Neural cell (in vitro differentiated cells): ENCODE measurements around the gene NF2.

Experiments
- CTCF ChIP-seq: fragments of 450-650 bp; IDR thresholded peaks from 2 replicates; pipeline ENCODE4 v1.5.1; 2014; ENCODE audit warnings: antibody characterized with exemption, mild to moderate bottlenecking, moderate library complexity; ENCODE audit not compliant: poor library complexity, severe bottlenecking
- EP300 ChIP-seq: fragments of 450-650 bp; conservative IDR thresholded peaks from 2 replicates; pipeline ENCODE4 v1.6.1; 2014; ENCODE audit warnings: antibody characterized with exemption, mild to moderate bottlenecking, moderate library complexity; ENCODE audit not compliant: poor library complexity, severe bottlenecking
- EZH2 ChIP-seq: fragments of 200-600, 300-800 bp; shearing (Covaris generic), sonication (generic); IDR thresholded peaks from 2 replicates; pipeline ENCODE4 v1.6.1; 2014; ENCODE audit warnings: antibody characterized with exemption, low read length, borderline replicate concordance, mild to moderate bottlenecking; ENCODE audit not compliant: insufficient read depth, poor library complexity, severe bottlenecking
- MXI1 ChIP-seq: fragments of 450-650 bp; conservative IDR thresholded peaks from 2 replicates; pipeline ENCODE4 v1.6.1; 2014; ENCODE audit warnings: antibody characterized with exemption, mild to moderate bottlenecking; ENCODE audit not compliant: poor library complexity, severe bottlenecking
- POLR2AphosphoS5 ChIP-seq: IDR thresholded peaks from 2 replicates; pipeline ENCODE4 v1.6.1; 2012
- REST ChIP-seq: IDR thresholded peaks from 2 replicates; pipeline ENCODE4 v1.6.1; 2012; ENCODE audit warnings: borderline replicate concordance
- SMC3 ChIP-seq: fragments of 450-650 bp; conservative IDR thresholded peaks from 2 replicates; pipeline ENCODE4 v1.6.1; 2014; ENCODE audit warnings: antibody characterized with exemption, mild to moderate bottlenecking, moderate library complexity; ENCODE audit not compliant: poor library complexity
- TAF1 ChIP-seq: IDR thresholded peaks from 2 replicates; pipeline ENCODE4 v1.6.1; 2012; ENCODE audit warnings: low read depth

- no peak for TF ChIP-seq EP300
- TF ChIP-seq CTCF = no peak
- TF ChIP-seq SMC3 = no peak
- TF ChIP-seq TAF1 = no peak
- TF ChIP-seq POLR2AphosphoS5 = no peak
- no peak for TF ChIP-seq REST
- no peak for TF ChIP-seq MXI1
- TF ChIP-seq EZH2 = no peak
Observed at GRCh38 chr22:29627196-29627535, 23.7 kb downstream of the NF2 start.
